Measurements from ENCODE around the gene LMNTD1. TPM values are rescaled to one million over a fixed set of nuclear protein-coding genes. Genes with fewer than 3 reads are reported as not detected.

Gene LMNTD1
- total RNA-seq, 2 experiments from 2014 or later, result not detected

- ChIA-PET POLR2A (no interaction called here), CTCF (interaction anchor here (0.6 kb wide), 1 partner anchor 733 kb away, joined by 3 read pairs; no protein-coding TSS in a partner anchor)
- H3K36me3 Mint-ChIP-seq (ENCODE audit: low read depth), result no peaks in the 10 kb centered on the region
- H3K27me3 Mint-ChIP-seq, result no peaks in the 10 kb centered on the region
- intact Hi-C loops (cut with DNase I, micrococcal nuclease), result loop anchor here (1.0 kb wide), 1 partner anchor 593 kb away; no protein-coding TSS in a partner anchor
- no peak overlapping the region for H3K4me3 Mint-ChIP-seq
- TF ChIP-seq, protein P1, sequence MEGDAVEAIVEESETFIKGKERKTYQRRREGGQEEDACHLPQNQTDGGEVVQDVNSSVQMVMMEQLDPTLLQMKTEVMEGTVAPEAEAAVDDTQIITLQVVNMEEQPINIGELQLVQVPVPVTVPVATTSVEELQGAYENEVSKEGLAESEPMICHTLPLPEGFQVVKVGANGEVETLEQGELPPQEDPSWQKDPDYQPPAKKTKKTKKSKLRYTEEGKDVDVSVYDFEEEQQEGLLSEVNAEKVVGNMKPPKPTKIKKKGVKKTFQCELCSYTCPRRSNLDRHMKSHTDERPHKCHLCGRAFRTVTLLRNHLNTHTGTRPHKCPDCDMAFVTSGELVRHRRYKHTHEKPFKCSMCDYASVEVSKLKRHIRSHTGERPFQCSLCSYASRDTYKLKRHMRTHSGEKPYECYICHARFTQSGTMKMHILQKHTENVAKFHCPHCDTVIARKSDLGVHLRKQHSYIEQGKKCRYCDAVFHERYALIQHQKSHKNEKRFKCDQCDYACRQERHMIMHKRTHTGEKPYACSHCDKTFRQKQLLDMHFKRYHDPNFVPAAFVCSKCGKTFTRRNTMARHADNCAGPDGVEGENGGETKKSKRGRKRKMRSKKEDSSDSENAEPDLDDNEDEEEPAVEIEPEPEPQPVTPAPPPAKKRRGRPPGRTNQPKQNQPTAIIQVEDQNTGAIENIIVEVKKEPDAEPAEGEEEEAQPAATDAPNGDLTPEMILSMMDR (IDR thresholded peaks at IDR 0.05), result peak; percentile 91
- Histone ChIP-seq H3K4me3 (ENCODE audit: low read length) (no peak overlapping the region), H3K4me1 (ENCODE audit: insufficient read depth, low read length) (peaks cover 4% of the 10 kb centered on the region), H3K36me3 (ENCODE audit: insufficient read depth, low read length) (no peaks in the 10 kb centered on the region), H3K27ac (ENCODE audit: low read depth in 1 of 2, low read length in 2 of 2) (no peak overlapping the region), H3K9me3 (ENCODE audit: control insufficient read depth in 1 of 2, insufficient read depth in 1 of 2, low read length in 2 of 2) (no peaks in the 10 kb centered on the region), H3K27me3 (ENCODE audit: control insufficient read depth in 1 of 2, insufficient read depth in 2 of 2, low read length in 2 of 2) (no peaks in the 10 kb centered on the region)
- H3K4me1 Mint-ChIP-seq (ENCODE audit: low read depth), result peaks cover 8% of the 10 kb centered on the region
- no peak overlapping the region for H3K27ac Mint-ChIP-seq
- peak; percentile 70 for ATAC-seq (ENCODE audit: poor library complexity)
- H3K9me3 Mint-ChIP-seq, result no peaks in the 10 kb centered on the region
- DNase-seq, result peak in 6 of 14 experiments; percentile 7 to 73 (median 33)
These were observed 116.7 kb downstream of the LMNTD1 start for GRCh38 chr12:25436206-25437030.

- Histone ChIP-seq H3K36me3 (ENCODE audit: insufficient read depth, low read length) (no peaks in the 10 kb centered on the region), H3K27me3 (ENCODE audit: control insufficient read depth in 1 of 2, insufficient read depth in 2 of 2, low read length in 2 of 2) (no peaks in the 10 kb centered on the region), H3K4me1 (ENCODE audit: insufficient read depth, low read length) (peaks cover 4% of the 10 kb centered on the region), H3K9me3 (ENCODE audit: control insufficient read depth in 1 of 2, insufficient read depth in 1 of 2, low read length in 2 of 2) (no peaks in the 10 kb centered on the region), H3K4me3 (ENCODE audit: low read length) (no peak overlapping the region), H3K27ac (ENCODE audit: low read depth in 1 of 2, low read length in 2 of 2) (no peak overlapping the region)
- Mint-ChIP-seq H3K4me1 (ENCODE audit: low read depth) (peaks cover 8% of the 10 kb centered on the region), H3K4me3 (no peak overlapping the region), H3K27me3 (no peaks in the 10 kb centered on the region), H3K27ac (no peak overlapping the region), H3K9me3 (no peaks in the 10 kb centered on the region), H3K36me3 (ENCODE audit: low read depth) (no peaks in the 10 kb centered on the region)
- TF ChIP-seq, protein P1 (IDR thresholded peaks at IDR 0.05), result no peak
- POLR2A ChIA-PET, result no interaction called here
- ATAC-seq (ENCODE audit: poor library complexity), result no peak
- CTCF ChIA-PET, result interaction anchor here (1.0 kb wide), 1 partner anchor 11 kb away, joined by 3 read pairs; no protein-coding TSS in a partner anchor
- no peak for DNase-seq
- intact Hi-C loops (cut with DNase I, micrococcal nuclease), result no loop called here
These were observed 117.7 kb downstream of the LMNTD1 start for GRCh38 chr12:25435431-25435830.

DNA sequence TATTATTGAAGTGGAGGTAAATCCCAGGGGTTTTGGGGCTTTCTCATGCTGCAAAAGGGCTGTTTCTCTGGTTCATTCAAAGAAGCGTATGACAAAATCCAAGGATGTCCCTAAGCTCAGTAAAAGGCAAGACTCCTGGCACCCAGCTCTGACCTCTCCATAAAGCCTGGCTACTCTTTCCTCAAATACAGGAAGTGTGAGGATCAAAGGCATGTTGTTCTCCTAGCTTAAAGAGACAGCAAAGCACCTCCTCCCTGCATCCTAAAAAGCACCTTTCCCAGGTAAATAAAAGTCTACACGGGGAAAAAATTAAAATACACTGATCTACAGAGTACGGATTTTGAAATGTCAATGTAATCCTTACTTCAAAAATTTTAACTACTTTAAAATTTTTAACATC is 118.6 kb downstream of the LMNTD1 start:
- POLR2A ChIA-PET, result no interaction called here
- no peaks in the 10 kb centered on the region for H3K9me3 Mint-ChIP-seq
- Histone ChIP-seq H3K9me3 (ENCODE audit: control insufficient read depth in 1 of 2, insufficient read depth in 1 of 2, low read length in 2 of 2) (no peaks in the 10 kb centered on the region), H3K27me3 (ENCODE audit: control insufficient read depth in 1 of 2, insufficient read depth in 2 of 2, low read length in 2 of 2) (no peaks in the 10 kb centered on the region), H3K27ac (ENCODE audit: low read depth in 1 of 2, low read length in 2 of 2) (no peak overlapping the region), H3K4me3 (ENCODE audit: low read length) (no peak overlapping the region), H3K36me3 (ENCODE audit: insufficient read depth, low read length) (no peaks in the 10 kb centered on the region), H3K4me1 (ENCODE audit: insufficient read depth, low read length) (peaks cover 4% of the 10 kb centered on the region)
- no peaks in the 10 kb centered on the region for H3K36me3 Mint-ChIP-seq (ENCODE audit: low read depth)
- no peaks in the 10 kb centered on the region for H3K27me3 Mint-ChIP-seq
- TF ChIP-seq, protein P1 (IDR thresholded peaks at IDR 0.05), result no peak
- H3K27ac Mint-ChIP-seq, result no peak overlapping the region
- DNase-seq (no peak), ATAC-seq (ENCODE audit: poor library complexity) (no peak)
- H3K4me3 Mint-ChIP-seq, result no peak overlapping the region
- H3K4me1 Mint-ChIP-seq (ENCODE audit: low read depth), result peaks cover 8% of the 10 kb centered on the region
- intact Hi-C loops (cut with DNase I, micrococcal nuclease), result no loop called here
- CTCF ChIA-PET, result interaction anchor here (1.0 to 1.1 kb wide), 2 partner anchors 11 to 593 kb away, joined by 3 read pairs; no protein-coding TSS in a partner anchor
